MCF 10A (cell line): ENCODE measurements around the gene PRDX4. TPM values are rescaled to one million over a fixed set of nuclear protein-coding genes. Genes with fewer than 3 reads are reported as not detected.

Experiments used
- BruUV-seq: library from RNA; stranded (reverse); fragments of 400-500 nt; replicated peaks from 2 replicates; lab custom pipeline; 2021; lab: Mats Ljungman, UMichigan
- CTCF ChIA-PET: fragments of 300-600 bp; sonication (Branson Sonifier 250); formaldehyde crosslinking; extraction: SDS; loops from one replicate; lab custom pipeline; 2021; ENCODE audit warnings: antibody characterized with exemption, inconsistent platforms; lab: Yijun Ruan, JAX
- POLR2A ChIA-PET: fragments of 300-600, 350-650 bp; sonication (Branson Sonifier 250); formaldehyde crosslinking; extraction: SDS; loops from one replicate; lab custom pipeline; 2020; ENCODE audit warnings: antibody characterized with exemption, inconsistent platforms; lab: Yijun Ruan, JAX
- DNase-seq: peaks from one replicate; pipeline ENCODE4 v3.0.0-alpha.2; 2018; ENCODE audit not compliant: unreplicated experiment
- H3K27ac Mint-ChIP-seq: one replicate; pipeline ENCODE4 v1.8.0; 2022; ENCODE audit warnings: mild to moderate bottlenecking, low read depth, mixed read lengths; ENCODE audit not compliant: unreplicated experiment
- H3K27me3 Mint-ChIP-seq: one replicate; pipeline ENCODE4 v1.8.0; 2022; ENCODE audit warnings: mixed read lengths; ENCODE audit not compliant: insufficient read depth, unreplicated experiment
- H3K36me3 Mint-ChIP-seq: one replicate; pipeline ENCODE4 v1.8.0; 2022; ENCODE audit warnings: mild to moderate bottlenecking, moderate library complexity, mixed read lengths; ENCODE audit not compliant: insufficient read depth, unreplicated experiment
- H3K4me1 Mint-ChIP-seq: one replicate; pipeline ENCODE4 v1.8.0; 2022; ENCODE audit warnings: mixed read lengths; ENCODE audit not compliant: insufficient read depth, unreplicated experiment
- H3K4me3 Mint-ChIP-seq: one replicate; pipeline ENCODE4 v1.8.0; 2022; ENCODE audit warnings: mild to moderate bottlenecking, moderate library complexity, mixed read lengths; ENCODE audit not compliant: unreplicated experiment
- H3K9me3 Mint-ChIP-seq: one replicate; pipeline ENCODE4 v1.8.0; 2022; ENCODE audit warnings: mixed read lengths; ENCODE audit not compliant: unreplicated experiment
- CTCF ChIP-seq: fragments of 200-600 bp; IDR thresholded peaks from one replicate; pipeline ENCODE4 v1.8.0; 2022; ENCODE audit warnings: antibody characterized with exemption, mild to moderate bottlenecking; ENCODE audit not compliant: unreplicated experiment
- intact Hi-C: fragments of 100-400 bp; cut with micrococcal nuclease; formaldehyde crosslinking; loops from 2 replicates; pipeline ENCODE4 v1.14.1; 2022
- total RNA-seq: library from RNA; stranded (reverse); gene quantifications from 2 replicates; pipeline ENCODE4 v1.2.3, GENCODE V29; 2022

The PRDX4 gene
- total RNA-seq, 1 experiment from 2014 or later: 134 TPM

- ChIA-PET POLR2A (no interaction called here), CTCF (interaction anchor here (1.3 to 1.6 kb wide), 2 partner anchors 8 to 10 kb away, joined by 5 to 11 read pairs; no protein-coding TSS in a partner anchor)
- Mint-ChIP-seq H3K4me3 (no peak overlapping the region), H3K27ac (no peak overlapping the region), H3K36me3 (no peaks in the 10 kb centered on the region), H3K4me1 (no peaks in the 10 kb centered on the region), H3K9me3 (no peaks in the 10 kb centered on the region), H3K27me3 (peaks cover 58% of the 10 kb centered on the region)
- no peak for DNase-seq
- no TSS peak for BruUV-seq
- no peak for TF ChIP-seq CTCF
- intact Hi-C loops: no loop called here
Measured at GRCh38 chrX:23626651-23627050, 40.6 kb upstream of the PRDX4 start.

- DNase-seq: no peak
- Mint-ChIP-seq H3K4me1 (no peaks in the 10 kb centered on the region), H3K9me3 (no peaks in the 10 kb centered on the region), H3K27ac (no peak overlapping the region), H3K27me3 (peaks cover 64% of the 10 kb centered on the region), H3K4me3 (no peak overlapping the region), H3K36me3 (no peaks in the 10 kb centered on the region)
- no peak for TF ChIP-seq CTCF
- POLR2A ChIA-PET: no interaction called here
- intact Hi-C loops: no loop called here
- CTCF ChIA-PET: interaction anchor here (1.0 kb wide), 1 partner anchor 12 kb away, joined by 3 read pairs; no protein-coding TSS in a partner anchor
- no TSS peak for BruUV-seq
Measured at GRCh38 chrX:23628131-23628530, 39.2 kb upstream of the PRDX4 start.

DNA sequence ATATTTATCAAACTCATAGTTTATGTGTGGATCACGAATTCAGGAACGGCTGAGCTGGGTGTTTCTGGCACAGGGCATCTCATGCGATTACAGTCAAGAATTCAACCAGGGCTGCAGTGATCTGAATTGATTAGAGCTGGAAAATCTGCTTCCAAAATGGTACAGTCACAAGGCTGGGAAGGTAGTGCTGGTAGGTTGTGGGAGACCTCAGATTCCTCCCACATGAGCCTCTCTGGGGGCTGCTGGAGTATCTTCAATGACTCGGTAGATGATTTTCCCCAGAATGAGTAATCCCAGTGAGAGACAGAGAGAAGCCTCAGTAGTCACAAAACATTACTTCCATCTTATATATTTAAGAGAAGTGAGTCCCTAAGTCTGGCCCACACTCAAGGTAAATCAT, 36.2 kb upstream of the PRDX4 start:
- Mint-ChIP-seq H3K27ac (no peak overlapping the region), H3K9me3 (no peaks in the 10 kb centered on the region), H3K4me3 (no peak overlapping the region), H3K27me3 (peaks cover 51% of the 10 kb centered on the region), H3K4me1 (no peaks in the 10 kb centered on the region), H3K36me3 (no peaks in the 10 kb centered on the region)
- POLR2A ChIA-PET: no interaction called here
- TF ChIP-seq CTCF: no peak
- no TSS peak for BruUV-seq
- CTCF ChIA-PET: no interaction called here
- intact Hi-C loops: no loop called here
- no peak for DNase-seq

DNA sequence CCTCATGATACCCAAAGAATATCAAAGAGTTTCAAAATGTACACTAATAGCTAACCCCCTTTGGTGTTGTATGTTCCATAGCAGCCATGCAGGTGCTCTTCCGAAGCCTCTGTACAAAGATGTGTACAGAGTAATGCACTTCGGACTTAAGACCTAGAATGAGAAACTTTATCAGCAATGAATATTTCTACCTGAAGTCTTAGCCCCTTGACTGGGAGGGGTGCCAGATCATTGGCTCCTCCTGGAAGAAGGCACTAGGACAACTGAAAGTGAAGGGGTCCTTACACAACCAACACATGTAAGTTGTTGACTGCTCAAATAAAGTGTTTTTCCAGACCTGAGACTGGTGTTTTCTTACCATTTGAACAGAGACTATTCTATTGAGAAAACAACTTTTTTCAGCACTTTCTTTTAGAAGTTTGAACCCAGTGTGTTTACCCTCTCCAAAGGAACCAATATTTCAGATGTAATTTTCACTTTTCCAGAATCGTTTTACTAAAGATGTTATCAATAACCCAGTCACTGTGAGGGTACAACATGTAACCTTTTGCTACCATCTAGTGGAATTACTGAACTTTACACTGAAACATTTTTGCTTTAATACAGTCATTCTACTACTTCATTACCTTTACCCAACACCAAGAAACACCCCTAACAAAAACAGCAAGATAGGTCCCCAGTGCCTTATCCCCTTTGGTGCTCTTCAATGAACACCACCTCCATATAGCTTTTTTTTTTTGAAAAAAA, 33.3 kb upstream of the PRDX4 start:
- CTCF ChIA-PET: interaction anchor here (0.6 to 2.3 kb wide), 7 partner anchors 8 to 1684 kb away, joined by 3 to 11 read pairs (median 4); no protein-coding TSS in a partner anchor
- intact Hi-C loops: loop anchor here (1.0 kb wide), 1 partner anchor 1649 kb away; no protein-coding TSS in a partner anchor
- peak; percentile 15 for DNase-seq
- POLR2A ChIA-PET: no interaction called here
- Mint-ChIP-seq H3K4me1 (no peaks in the 10 kb centered on the region), H3K4me3 (no peak overlapping the region), H3K36me3 (no peaks in the 10 kb centered on the region), H3K27ac (no peak overlapping the region), H3K27me3 (peaks cover 55% of the 10 kb centered on the region), H3K9me3 (no peaks in the 10 kb centered on the region)
- TF ChIP-seq CTCF: peak; percentile 35
- BruUV-seq: no TSS peak
